ENCODE data around the gene AKT2.
A peak's percentile ranks its signal among the peaks of the same experiment; 100 is the strongest.

Gene AKT2

DNA sequence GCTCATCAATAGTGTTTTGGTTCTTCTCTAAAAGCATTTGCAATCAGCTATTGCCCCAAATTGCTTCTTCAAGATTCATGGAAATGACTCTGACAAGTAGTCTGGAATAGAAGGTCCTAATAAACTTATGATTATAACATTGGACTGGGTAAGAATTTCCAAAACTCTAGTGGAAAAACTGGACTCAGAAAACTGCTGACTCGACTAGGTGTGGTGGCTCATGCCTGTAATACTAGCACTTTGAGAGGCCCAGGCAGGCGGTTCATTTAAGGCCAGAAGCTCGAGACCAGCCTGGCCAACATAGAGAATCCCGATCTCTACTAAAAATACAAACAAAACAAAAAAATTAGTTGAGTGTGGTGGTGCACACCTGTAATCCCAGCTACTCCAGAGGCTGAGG is 15.5 kb upstream of the AKT2 start:
- no peak for DNase-seq (ENCODE audit: low spot score)

DNA sequence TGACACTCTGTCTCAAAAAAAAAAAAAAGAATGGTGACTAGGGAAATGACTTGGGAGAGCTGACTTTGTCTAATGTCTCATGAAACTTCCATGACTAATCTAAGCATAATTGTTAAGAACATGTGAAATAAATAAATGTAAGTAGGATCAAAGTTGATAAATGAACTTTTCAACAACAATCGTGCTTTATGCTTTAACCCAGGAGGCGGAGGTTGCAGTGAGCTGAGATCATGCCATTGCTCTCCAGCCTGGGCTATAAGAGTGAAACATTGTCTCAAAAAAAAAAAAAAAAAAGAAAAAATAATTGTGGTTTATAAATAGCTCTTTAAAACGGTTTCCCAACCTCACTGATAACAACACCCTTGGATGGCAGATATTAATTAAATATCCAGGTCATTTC is 12.9 kb upstream of the AKT2 start:
- no peak for DNase-seq (ENCODE audit: low spot score)

DNA sequence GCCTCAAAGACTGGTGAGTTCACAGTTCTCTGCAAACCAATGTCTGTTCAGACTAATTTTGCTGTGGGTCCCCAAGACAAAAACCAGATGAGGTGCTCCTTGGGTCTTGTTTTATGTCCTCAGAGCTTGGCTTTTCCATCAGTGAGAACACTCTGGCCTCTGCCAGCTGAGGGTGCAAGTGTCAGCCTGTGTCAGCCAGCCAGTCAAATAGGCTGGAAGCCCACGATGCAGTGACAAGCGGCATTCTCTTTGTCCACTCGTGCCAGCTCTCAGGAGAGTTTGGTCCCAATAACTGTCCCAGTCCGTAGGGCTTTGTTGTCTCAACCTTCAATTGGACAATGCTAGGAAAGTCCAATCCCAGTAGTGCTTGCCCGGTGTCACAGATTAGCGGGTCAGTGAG is 9.4 kb upstream of the AKT2 start:
- no peak for DNase-seq (ENCODE audit: low spot score)

DNA sequence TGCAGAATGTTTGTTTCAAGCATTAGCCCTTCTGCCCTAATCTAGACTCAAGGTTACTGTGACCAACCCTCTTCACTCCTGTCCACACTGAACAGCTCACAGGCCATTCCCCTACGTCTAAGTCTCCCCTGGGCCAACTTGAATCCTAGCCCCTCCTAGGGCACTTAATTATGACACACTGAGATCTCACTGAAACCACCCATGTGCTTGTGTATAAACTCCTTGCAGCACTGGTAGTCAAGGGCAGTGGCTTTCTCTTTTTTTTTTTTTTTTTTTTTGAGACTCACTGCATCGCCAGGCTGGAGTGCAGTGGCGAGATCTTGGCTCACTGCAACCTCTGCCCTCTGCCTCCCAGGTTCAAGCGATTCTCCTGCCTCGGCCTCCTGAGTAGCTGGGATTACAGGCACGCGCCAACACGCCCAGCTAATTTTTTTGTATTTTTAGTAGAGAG is 1.9 kb upstream of the AKT2 start:
- no peak for DNase-seq (ENCODE audit: low spot score)

DNA sequence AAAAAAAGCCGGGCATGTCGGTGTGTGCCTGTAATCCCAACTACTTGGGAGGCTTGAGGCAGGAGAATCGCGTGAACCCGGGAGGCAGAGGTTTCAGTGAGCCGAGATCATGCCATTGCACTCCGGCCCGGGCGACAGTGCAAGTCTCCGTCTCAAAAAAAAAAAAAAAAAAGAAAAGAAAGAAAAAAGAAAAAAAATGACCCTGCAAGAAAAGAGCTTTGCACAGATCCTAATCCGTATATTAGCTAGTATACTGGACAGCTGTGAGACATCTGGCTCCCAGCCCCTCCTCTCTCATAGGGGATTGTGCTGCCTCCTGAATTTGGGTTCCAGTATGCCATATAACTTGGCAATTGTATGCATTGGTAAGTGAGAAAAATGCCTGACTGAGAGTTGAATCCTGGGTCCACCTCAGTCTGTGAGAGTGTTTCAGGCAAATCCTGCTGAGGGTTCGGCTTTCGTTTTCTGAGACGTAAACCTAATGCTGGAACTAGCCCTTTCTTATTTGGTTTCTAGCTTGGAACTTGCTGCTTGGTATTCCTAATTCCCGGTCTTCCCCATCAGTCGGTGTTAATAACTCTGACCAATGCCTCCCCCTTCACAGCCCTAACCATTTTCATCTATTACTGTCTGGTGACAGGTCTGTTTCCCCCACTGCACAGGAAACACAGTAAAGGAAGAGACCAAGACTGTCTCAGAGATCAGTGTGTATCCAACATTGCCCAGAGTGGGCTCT is 1.3 kb upstream of the AKT2 start:
- no peak for DNase-seq (ENCODE audit: low spot score)

DNA sequence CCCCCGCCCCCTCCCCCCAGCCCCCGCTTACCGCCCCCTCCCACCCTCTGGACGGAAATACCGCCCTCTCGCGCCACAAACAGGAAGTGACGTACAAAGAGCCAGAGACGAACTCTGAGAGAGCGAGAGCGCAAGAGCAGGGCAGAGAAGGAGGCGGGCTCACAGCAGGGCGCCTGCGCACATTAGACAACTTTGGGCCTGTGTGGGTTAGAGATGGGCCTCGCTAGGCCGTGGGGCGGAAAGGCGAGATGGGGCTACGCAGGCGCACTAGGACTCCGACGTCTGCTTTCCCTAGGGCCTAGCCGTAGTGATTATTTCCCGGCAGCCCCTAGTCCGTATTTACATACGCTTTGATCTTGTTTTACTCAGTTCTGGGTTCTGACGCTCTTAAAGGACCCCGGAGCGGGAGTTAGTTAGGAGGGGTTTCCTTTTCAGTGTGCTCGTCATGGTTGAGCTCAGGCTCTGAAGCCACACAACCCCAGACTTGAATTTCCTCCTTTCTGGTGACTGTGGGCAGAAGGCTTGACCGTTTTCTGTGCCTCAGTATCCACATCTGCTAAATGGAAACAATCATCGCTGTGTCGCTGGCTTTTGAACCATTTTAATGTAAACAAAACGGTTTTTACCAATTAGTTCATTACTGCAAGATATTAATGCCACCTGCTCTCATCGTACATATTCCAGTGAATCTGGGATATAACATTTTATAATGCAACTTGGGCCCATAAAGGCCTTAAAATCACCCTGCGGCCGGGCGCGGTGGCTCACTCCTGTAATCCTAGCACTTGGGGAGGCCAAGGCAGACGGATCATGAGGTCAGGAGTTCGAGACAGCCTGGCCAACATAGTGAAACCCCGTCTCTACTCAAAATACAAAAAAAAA is 449 bp upstream of the AKT2 start:
- peak; percentile 100 for DNase-seq (ENCODE audit: low spot score)

DNA sequence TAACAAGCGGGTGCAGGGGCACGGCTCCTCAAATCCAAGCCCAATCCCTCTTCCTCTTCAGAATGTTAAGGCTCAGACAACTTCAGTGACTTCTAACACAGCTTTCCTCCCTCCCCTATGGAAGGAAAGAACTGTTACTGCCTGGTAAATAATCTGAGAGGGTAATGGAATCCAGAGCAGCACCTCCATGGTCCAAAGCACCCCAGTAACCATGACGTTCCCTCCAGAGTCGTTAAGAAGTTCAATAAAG is 969 bp downstream of the AKT2 start:
- DNase-seq (ENCODE audit: low spot score) = no peak

DNA sequence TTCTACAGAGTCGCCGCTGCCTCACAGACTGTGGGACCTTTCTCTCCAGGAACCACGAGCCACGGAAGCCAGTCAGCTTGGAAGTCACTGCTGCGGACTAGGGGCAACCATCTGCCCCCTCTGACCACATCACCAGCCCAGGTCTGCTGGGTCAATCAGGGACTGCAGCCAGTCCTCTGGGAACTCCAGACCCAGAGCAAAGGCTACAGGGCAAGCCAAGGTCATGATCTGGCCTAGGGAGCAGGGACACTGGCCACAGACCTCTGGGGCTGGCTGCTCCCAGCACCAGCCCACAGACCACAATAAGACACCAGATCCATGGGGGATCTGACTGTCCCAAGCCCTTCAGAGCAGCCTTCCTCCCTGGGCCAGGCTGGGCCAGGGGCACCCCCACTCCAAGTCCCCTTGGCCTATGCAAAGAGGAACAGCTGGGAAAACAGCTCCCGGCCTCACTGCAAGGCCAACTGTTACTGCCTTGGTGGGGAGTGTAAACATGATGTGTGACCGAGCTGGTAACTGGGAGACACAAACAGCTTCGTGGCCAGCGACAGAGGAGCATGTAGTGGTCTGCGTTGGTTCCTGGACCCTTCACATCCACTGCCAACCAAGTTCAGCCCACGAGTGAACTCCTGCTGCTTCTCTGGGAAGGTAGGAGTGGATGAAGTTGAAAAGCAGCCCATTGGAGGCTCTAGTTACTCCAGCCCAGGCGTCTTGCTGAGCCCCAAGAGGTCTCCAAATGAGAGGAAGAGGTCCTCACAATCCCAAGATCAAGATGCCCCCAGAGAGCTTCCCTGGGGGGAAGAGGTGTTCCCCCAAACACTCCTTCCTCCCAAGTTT is 1.5 kb downstream of the AKT2 start:
- no peak for DNase-seq (ENCODE audit: low spot score)

DNA sequence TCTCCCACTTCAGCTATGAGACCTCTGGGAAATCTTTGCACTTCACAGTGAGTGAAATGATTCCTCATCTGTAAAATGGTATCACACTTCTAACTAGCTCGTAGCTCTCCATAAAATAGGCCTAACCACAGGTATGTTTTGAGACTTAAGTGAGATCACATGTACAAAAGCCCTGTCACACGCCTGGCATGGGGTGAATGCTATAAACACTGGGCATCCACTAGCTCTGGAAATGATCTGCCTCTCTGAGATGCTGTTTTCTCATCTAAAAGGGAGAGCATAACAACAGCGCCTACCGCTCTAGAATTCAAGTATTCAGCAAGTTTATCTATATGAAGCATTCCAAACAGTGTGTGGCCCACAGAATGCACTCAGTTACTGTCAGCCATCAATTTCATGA is 2.2 kb downstream of the AKT2 start:
- DNase-seq (ENCODE audit: low spot score) = no peak

DNA sequence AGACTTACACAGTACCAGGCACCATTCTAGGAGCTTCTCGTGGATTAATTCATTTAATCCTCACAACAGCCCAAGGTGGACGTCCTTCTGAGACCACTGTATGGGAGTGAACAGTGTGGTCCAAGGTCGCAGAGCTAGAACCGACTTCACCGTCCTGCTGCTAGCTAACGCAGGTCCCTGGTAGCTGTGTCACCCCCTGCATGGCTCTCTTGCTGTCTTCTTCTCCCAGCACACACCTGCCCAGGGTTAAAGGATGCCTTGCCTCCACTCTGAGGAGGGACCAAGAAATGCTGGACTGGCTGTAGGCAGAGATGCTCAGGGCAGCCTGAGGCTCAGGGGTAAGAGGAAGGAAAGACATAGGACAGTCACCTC is 3.0 kb downstream of the AKT2 start:
- DNase-seq (ENCODE audit: low spot score) = no peak

DNA sequence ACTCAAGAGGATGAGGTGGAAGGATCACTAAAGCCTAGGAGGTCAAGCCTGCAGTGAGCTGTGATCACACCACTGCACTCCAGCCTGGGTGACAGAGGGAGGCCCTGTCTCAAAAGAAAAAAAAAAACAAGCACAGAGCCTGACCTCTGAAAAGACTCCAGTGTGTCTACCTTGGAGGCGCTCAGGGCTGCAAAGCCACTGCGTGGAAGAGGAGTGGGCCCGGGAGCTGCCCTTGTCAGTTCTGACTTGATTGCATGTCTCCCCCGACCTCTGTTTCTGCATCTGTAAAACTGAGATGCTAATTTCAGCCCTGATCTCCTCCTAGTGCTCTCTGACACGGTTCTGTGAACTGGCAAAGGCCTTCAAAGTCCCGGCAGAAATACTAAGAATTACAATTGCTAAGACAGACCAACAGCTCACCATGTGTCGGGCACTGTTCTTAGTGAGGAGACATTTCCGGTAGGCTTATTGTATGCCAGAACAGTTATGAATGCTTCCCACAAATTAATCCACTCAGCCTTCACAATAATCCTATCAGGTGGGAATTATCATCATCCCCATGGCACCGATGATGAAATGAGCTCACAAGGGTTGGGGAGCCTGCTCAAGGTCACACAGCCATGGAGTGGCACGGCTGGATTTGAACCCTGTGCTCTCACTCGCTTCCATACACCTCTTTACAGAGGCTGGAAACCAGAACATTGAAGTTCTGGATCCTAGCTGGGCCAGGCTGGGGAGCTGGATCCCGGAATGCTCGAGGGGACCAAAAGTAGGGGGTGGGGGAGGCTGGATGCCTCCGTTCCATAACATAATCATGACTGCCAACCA is 3.5 kb downstream of the AKT2 start:
- no peak for DNase-seq (ENCODE audit: low spot score)

DNA sequence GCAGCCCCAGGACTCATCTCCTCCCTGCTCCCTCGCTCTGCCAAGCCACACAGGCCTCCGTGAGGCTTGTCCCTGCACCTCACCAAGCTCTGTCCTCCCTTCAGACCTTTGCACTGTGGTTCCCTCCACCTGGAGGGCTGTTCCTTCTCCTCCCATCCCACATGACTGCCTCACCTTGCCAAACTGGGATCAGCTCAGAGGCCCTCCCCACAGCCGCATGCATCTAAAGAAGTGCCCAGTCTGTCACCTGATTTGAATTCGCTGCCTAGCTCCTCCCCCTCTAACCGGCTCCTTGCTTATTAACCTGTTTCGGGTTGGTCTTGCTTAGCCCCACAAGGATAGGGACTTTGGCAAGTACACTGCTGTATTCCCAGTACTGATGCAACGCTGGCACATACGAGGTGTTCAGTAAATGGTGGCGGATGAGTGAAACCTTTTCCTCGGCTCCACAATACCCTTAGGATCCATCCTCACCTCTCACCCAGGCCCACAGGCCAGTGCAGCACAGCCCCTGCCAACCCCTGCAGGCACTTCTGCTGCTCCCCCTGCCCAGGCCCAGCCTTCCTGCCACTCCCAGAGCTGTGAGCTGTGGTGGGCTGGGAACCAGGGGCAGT is 4.4 kb downstream of the AKT2 start:
- DNase-seq (ENCODE audit: low spot score) = no peak

DNA sequence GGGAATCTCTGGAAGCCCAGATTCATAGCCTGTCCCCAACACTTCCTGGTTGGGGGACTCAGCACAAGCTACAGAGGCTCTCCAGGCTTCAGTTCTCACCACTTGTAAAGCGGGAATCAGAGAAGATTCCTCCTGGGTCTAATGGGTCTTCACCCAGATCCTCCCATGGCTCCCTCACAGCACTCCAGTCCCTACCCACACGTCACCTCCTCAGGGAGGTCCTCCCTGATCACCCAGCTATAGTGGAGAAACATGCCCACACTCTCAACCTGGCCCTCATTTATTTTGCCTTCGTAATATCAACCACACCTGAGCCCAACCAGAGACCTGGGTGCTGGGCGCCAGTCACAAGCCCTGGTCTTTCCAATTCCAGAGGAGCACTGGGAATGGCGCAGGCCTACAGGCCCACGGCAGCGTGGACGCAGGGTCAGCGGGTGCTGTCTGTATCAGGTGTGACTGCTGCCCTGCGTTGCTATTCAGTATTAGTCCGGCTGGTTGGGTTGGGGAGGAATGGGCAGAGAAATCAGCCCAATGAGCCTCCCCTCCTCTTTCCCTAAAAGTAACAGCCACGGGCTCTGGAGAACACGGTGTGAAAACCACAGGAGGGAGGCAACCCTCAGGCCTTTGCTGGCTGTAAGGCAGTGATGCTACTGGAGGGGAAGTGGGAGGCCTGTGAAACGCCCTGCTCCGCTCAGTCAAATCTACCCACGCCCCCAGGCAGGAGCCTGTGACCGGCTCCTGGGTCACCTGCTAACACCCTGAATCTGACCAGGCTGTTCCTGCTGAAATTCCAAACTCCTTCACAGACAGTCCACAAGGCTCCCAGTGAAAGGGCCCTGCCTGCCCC is 5.2 kb downstream of the AKT2 start:
- DNase-seq (ENCODE audit: low spot score) = no peak

DNA sequence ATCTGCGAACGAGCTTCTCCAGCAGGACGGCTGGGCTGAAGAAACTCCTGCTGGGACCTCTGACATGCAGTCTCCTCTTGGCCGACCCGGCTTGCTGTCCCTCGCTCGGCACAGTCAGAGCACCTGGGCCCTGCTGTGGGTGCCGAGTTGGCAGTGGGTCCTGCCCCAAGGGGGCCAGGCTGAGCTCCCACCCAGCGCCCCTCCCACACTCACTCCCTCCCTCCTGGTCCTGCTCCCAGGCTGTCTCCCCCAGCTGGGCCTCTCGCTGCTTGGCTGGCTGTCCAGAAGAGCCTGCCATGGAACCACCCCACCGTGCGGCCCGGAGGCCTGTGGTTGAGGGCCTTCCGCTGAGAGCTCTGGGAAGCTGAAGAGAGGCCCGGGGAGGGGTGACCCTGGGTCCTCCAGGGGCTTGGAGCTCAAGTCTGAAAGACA is 6.0 kb downstream of the AKT2 start:
- DNase-seq (ENCODE audit: low spot score) = no peak

DNA sequence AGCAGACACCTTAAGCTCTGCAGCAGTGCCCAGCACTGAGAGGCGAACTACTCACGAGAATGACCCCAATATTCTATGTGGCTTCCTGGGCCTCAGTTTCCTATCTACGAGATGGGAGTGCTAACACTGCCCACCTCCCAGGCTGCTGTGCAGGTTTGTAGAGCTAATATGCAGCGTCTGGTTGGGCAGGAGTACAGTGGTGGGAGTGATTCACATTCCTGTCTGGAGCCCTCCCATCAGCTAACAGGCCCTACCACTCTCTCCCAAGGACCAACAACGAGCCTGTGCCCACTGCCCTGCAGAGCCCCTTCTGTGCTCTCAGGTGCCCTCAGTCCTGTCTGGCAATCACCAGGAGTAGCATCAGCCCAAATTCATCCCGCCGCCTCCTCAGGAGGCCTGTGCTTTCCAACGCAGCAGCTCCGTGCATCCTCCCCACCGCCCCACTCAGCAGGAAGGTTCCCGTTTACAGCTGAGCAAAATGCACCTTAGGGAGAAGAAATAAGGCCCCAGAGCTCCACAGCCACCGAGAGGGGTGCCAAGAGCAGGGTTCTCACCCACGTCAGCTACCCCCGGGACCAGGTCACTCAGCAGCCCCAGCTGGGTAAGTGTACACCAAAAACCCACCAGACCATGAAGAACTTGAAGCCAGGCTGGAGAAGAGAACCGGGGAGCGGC is 6.6 kb downstream of the AKT2 start:
- no peak for DNase-seq (ENCODE audit: low spot score)

DNA sequence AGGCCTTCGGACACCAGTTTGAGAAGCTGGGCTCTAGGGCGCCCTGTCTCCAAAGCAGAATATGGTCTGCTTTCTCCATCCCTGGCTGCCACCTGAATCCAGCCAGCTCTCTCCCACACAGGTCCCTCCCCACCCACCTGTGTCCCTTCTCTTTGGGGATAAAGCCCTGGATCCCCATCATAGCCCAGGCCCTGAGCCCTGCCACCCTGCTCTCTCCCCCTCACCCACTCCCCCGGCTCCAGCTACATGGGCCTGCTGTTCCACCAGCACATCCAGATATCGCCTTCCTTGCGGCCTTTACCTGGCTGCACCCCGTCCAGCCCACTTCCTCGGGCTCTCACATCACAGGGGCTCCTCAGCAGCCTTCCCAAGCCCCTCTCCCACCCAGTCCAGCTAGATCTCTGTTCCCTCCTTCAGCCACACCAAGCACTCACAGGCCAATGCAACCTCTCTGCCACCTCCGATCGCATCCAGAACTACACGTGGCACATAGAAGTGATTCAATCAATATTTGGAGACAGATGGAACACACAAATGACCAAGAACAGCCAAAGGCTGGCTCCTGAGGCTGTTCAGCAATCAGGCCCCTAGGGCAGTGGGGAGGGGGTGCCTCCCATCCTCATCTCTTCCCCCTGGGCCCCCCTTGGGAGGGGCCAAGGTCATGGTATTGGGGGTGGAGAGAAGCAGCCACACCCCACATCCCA is 7.6 kb downstream of the AKT2 start:
- DNase-seq (ENCODE audit: low spot score) = no peak

DNA sequence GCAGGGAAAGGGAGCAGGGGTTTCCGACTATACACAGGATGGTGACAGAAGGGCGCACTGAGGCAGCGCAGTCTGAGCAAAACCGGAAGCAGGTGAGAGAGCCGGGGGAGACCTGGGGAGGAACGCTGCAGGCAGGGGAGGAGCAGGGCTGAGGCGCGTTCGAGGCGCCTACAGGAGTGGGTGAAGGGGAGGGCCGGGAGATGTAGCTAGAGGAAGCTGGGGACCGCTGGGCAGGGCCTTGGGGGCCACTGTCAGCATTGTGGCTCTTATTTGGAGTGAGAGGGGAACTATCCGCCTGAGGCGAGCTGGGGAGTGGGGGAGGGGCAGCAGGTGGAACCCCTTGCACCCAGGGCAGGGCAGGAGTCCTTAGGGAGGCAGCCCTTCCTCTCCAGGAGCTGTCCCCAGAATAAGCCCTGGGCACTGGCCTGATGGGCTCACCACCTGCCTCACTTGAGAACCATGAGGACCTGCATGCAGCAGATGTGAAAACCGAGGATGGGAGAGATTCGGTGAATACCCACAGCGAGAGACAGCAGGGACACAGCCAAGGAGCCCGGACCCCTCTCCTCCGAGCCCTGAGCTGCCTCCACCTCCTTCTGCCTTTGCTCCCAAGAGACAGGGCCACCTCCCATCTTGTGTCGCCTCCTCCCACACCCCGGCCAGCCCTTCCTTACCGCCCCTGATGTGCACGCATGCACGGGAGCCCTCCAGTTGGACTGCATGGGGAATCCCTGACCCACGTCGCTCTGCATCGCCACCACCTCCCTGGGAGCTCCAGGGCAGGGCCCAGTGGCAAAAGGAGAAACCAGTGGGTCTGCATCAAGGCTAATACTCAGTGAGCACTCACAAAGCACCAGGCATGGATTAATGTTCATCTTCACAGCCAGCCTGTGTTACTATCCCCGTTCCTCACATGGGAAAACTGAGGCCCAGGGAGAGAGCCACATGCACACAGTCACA is 10.3 kb downstream of the AKT2 start:
- no peak for DNase-seq (ENCODE audit: low spot score)
